Epithelial cell of proximal tubule (primary cell): ENCODE measurements around the gene PPP1R1C. TPM values are rescaled to one million over a fixed set of nuclear protein-coding genes. Genes with fewer than 3 reads are reported as not detected.

Experiments used
- DNase-seq: peaks from one replicate; pipeline ENCODE4 v3.0.0-alpha.2; 2011; ENCODE audit warnings: low read depth
- H3K4me3 ChIP-seq: 2 replicates; pipeline ENCODE4 v1.5.1; 2011; ENCODE audit warnings: low read depth, mild to moderate bottlenecking, low read length
- CTCF ChIP-seq: conservative IDR thresholded peaks from 2 replicates; pipeline ENCODE4 v1.5.1; 2012; ENCODE audit warnings: low read depth, mild to moderate bottlenecking, low read length
- total RNA-seq: library from RNA; depleted of rRNA; stranded (reverse); fragments of >200 nt; gene quantifications from 2 replicates; pipeline ENCODE4 v1.2.3, GENCODE V29; 2015

Gene PPP1R1C
- total RNA-seq, 1 donor from 2014 or later = 0.35 TPM

- DNase-seq = no peak
- no peak for TF ChIP-seq CTCF
- no peak overlapping the region for H3K4me3 ChIP-seq
Measured at GRCh38 chr2:182080493-182080892, 94.8 kb downstream of the PPP1R1C start.

DNA sequence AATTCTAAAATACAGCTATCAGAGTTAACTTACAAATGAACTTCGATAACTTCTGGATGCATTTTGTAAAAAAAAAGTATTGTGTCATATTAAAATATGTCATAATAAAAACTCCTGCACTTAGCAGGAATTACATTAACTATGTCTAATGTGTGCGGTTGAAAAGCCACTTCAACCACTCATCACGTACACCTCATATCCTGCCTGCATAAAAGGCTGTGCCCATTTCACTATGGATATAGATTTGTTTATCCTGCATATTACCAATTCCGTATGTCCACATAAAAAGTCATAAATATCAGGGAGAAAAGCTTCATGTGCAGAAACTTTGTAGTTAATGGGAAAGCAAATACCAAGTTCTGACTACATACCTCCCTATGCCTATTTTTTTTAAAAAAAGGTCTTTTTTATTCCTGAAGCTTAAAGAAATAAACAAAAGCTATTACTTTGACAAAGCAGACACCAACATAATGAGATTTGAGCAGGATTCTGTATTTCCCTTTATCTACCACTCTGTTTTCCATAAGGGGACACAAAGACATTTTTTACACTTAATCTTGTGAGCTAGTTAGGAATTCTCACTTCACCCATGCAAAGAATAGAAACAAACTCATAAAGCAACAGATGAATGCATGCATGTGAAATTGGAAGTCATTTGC lies 96.1 kb downstream of the PPP1R1C start:
- H3K4me3 ChIP-seq = no peak overlapping the region
- no peak for DNase-seq
- no peak for TF ChIP-seq CTCF

GRCh38 chr2:182088681-182089320 lies 103.1 kb downstream of the PPP1R1C start:
- no peak for TF ChIP-seq CTCF

DNA sequence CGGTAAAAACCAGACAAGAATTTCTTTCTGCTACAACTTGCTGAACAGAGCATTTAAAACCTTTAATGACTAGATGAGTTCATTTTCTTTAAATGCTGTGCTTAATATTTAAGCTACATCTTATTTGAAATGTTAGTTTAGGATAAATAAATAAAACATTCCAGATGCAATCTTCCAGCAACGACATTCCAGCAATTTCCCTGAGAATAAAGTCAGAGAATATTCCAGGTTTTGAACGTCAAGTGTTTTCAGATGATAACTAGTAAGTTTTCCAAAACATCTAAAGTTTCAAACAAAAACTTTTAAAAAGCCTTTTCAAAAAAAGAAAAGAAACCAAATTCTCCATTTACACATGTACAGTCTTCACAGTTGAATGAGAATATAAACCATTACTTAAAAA lies 104.8 kb downstream of the PPP1R1C start:
- H3K4me3 ChIP-seq = no peak overlapping the region
- TF ChIP-seq CTCF = no peak
- no peak for DNase-seq

More at GRCh38 chr2:182088681-182089320, 103.1 kb downstream of the PPP1R1C start:
- no peak for DNase-seq
- no peak overlapping the region for H3K4me3 ChIP-seq

GRCh38 chr2:182097571-182098164 lies 112.0 kb downstream of the PPP1R1C start:
- no peak for TF ChIP-seq CTCF
- no peak overlapping the region for H3K4me3 ChIP-seq
- DNase-seq = no peak

DNA sequence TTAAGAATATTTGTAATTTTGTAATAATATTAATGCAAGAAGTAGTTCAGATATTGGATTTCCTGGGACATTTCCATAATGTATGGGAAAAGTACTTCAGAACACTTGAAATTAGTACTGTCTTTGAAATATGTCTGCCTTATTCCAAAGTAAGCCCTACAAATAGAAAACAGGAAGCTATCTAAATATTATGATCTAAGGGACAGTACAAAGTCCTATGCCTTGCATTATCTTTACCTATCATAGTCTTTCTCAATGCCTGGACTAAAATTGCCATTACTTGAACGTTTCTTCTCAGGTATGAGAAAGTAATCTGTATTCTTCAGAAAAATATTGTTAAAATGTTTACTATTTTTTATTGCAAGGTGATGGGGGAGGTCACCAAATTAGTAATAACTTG lies 113.0 kb downstream of the PPP1R1C start:
- DNase-seq = no peak
- no peak for TF ChIP-seq CTCF
- no peak overlapping the region for H3K4me3 ChIP-seq
